HEK293 (cell line): ENCODE results near the gene CACNA1B.

Experiments used
- CTCF ChIA-PET: fragments of 350-600 bp; formaldehyde crosslinking; extraction: SDS; loops from one replicate; lab custom pipeline; 2021; ENCODE audit warnings: antibody characterized with exemption; lab: Yijun Ruan, JAX
- POLR2A ChIA-PET: fragments of 300-600 bp; formaldehyde crosslinking; extraction: SDS; loops from one replicate; lab custom pipeline; 2020; ENCODE audit warnings: antibody characterized with exemption, inconsistent platforms; lab: Yijun Ruan, JAX
- H3K27ac ChIP-seq: fragments of 200-500 bp; sonication (Bioruptor generic); 2 replicates; pipeline ENCODE4 v1.5.1; 2014; ENCODE audit warnings: low read depth, low read length, control low read depth, inconsistent platforms; ENCODE audit errors: extremely low read depth
- H3K36me3 ChIP-seq, 2 experiments: fragments of 200-500 bp in 1 of 2; sonication (Bioruptor generic) in 1 of 2; 1 replicate in 1 of 2; 2 replicates in 1 of 2; pipeline ENCODE4 v1.5.1; 2014 to 2017; ENCODE audit warnings: inconsistent platforms in 2 of 2, low read length in 2 of 2; ENCODE audit not compliant: control insufficient read depth in 2 of 2, insufficient read depth in 1 of 2
- H3K4me1 ChIP-seq: fragments of 200-500 bp; sonication (Bioruptor generic); 2 replicates; pipeline ENCODE4 v1.5.1; 2014; ENCODE audit warnings: mild to moderate bottlenecking, low read length, inconsistent platforms; ENCODE audit not compliant: control insufficient read depth, insufficient read depth
- H3K4me3 ChIP-seq: 2 replicates; pipeline ENCODE4 v1.5.1; 2011; ENCODE audit warnings: low read depth, mild to moderate bottlenecking, control low read depth, low read length, moderate library complexity
- H3K9me3 ChIP-seq: fragments of 200-500 bp; sonication (Bioruptor generic); 2 replicates; pipeline ENCODE4 v1.5.1; 2014; ENCODE audit warnings: low read depth, low read length, inconsistent platforms; ENCODE audit not compliant: control insufficient read depth, insufficient read depth
- GLIS1 ChIP-seq: fragments of 450-650 bp; formaldehyde crosslinking; IDR thresholded peaks from 2 replicates; pipeline ENCODE4 v1.5.1; 2016; ENCODE audit warnings: missing biosample characterization, missing genetic modification characterization
- OSR2 ChIP-seq: fragments of 450-650 bp; formaldehyde crosslinking; IDR thresholded peaks from 2 replicates; pipeline ENCODE4 v1.5.1; 2016; ENCODE audit warnings: missing biosample characterization, missing genetic modification characterization
- RBAK ChIP-seq: fragments of 450-650 bp; formaldehyde crosslinking; IDR thresholded peaks from 2 replicates; pipeline ENCODE4 v1.5.1; 2016; ENCODE audit warnings: missing biosample characterization, missing genetic modification characterization
- TRIM28 ChIP-seq: IDR thresholded peaks from 2 replicates; pipeline ENCODE4 v1.6.1; 2011; ENCODE audit warnings: low read length, control low read depth, borderline replicate concordance
- ZBTB20 ChIP-seq: fragments of 450-650 bp; formaldehyde crosslinking; IDR thresholded peaks from 2 replicates; pipeline ENCODE4 v1.5.1; 2016; ENCODE audit warnings: missing biosample characterization, missing genetic modification characterization
- ZIC2 ChIP-seq: fragments of 450-650 bp; formaldehyde crosslinking; IDR thresholded peaks from 2 replicates; pipeline ENCODE4 v1.5.1; 2016; ENCODE audit warnings: missing biosample characterization, missing genetic modification characterization
- ZNF140 ChIP-seq: fragments of 450-650 bp; formaldehyde crosslinking; IDR thresholded peaks from 2 replicates; pipeline ENCODE4 v1.5.1; 2016; ENCODE audit warnings: missing biosample characterization, missing genetic modification characterization
- ZNF239 ChIP-seq: fragments of 450-650 bp; formaldehyde crosslinking; IDR thresholded peaks from 2 replicates; pipeline ENCODE4 v1.5.1; 2016; ENCODE audit warnings: missing biosample characterization, missing genetic modification characterization
- ZNF24 ChIP-seq: fragments of 450-650 bp; formaldehyde crosslinking; IDR thresholded peaks from 2 replicates; pipeline ENCODE4 v1.5.1; 2016; ENCODE audit warnings: missing biosample characterization, missing genetic modification characterization
- ZNF394 ChIP-seq: fragments of 450-650 bp; formaldehyde crosslinking; IDR thresholded peaks from 2 replicates; pipeline ENCODE4 v1.5.1; 2016; ENCODE audit warnings: missing biosample characterization, missing genetic modification characterization, mild to moderate bottlenecking, moderate library complexity, borderline replicate concordance
- ZNF416 ChIP-seq: fragments of 450-650 bp; formaldehyde crosslinking; IDR thresholded peaks from 2 replicates; pipeline ENCODE4 v1.5.1; 2016; ENCODE audit warnings: missing biosample characterization, missing genetic modification characterization
- ZNF501 ChIP-seq: fragments of 450-650 bp; formaldehyde crosslinking; IDR thresholded peaks from 2 replicates; pipeline ENCODE4 v1.5.1; 2016; ENCODE audit warnings: missing biosample characterization, missing genetic modification characterization
- ZNF510 ChIP-seq: fragments of 450-650 bp; formaldehyde crosslinking; IDR thresholded peaks from 2 replicates; pipeline ENCODE4 v1.5.1; 2018; ENCODE audit warnings: mild to moderate bottlenecking, missing genetic modification characterization, missing biosample characterization; ENCODE audit not compliant: insufficient replicate concordance
- ZNF521 ChIP-seq: fragments of 450-650 bp; formaldehyde crosslinking; IDR thresholded peaks from 2 replicates; pipeline ENCODE4 v1.5.1; 2017; ENCODE audit warnings: missing biosample characterization, mild to moderate bottlenecking, missing genetic modification characterization
- ZNF544 ChIP-seq: fragments of 450-650 bp; formaldehyde crosslinking; IDR thresholded peaks from 2 replicates; pipeline ENCODE4 v1.5.0; 2017; ENCODE audit warnings: missing biosample characterization, missing genetic modification characterization
- ZNF561 ChIP-seq: fragments of 450-650 bp; IDR thresholded peaks from 2 replicates; pipeline ENCODE4 v1.5.1; 2018; ENCODE audit warnings: missing biosample characterization, missing genetic modification characterization, borderline replicate concordance
- ZNF776 ChIP-seq: fragments of 450-650 bp; formaldehyde crosslinking; IDR thresholded peaks from 2 replicates; pipeline ENCODE4 v1.5.0; 2017; ENCODE audit warnings: missing biosample characterization, missing genetic modification characterization, borderline replicate concordance
- TF ChIP-seq, protein P1 (sequence below): fragments of 450-650 bp; formaldehyde crosslinking; IDR thresholded peaks from 2 replicates; pipeline ENCODE4 v1.5.1; 2017; ENCODE audit warnings: missing biosample characterization, missing genetic modification characterization
- TF ChIP-seq, protein P2 (sequence below): fragments of 450-650 bp; formaldehyde crosslinking; IDR thresholded peaks from 2 replicates; pipeline ENCODE4 v1.5.1; 2016; ENCODE audit warnings: missing biosample characterization, missing genetic modification characterization
- TF ChIP-seq, protein P3 (sequence below): fragments of 450-650 bp; formaldehyde crosslinking; IDR thresholded peaks from 2 replicates; pipeline ENCODE4 v1.5.1; 2016; ENCODE audit warnings: missing biosample characterization, missing genetic modification characterization
- TF ChIP-seq, protein P4 (sequence below): fragments of 450-650 bp; formaldehyde crosslinking; IDR thresholded peaks from 2 replicates; pipeline ENCODE4 v1.5.1; 2017; ENCODE audit warnings: missing biosample characterization, missing genetic modification characterization
- TF ChIP-seq, protein P5 (sequence below): fragments of 450-650 bp; formaldehyde crosslinking; IDR thresholded peaks from 2 replicates; pipeline ENCODE4 v1.5.1; 2016; ENCODE audit warnings: missing biosample characterization, missing genetic modification characterization
- TF ChIP-seq, protein P6 (sequence below): fragments of 450-650 bp; formaldehyde crosslinking; IDR thresholded peaks from 2 replicates; pipeline ENCODE4 v1.5.1; 2016; ENCODE audit warnings: missing biosample characterization, missing genetic modification characterization
- TF ChIP-seq, protein P7 (sequence below): fragments of 450-650 bp; formaldehyde crosslinking; IDR thresholded peaks from 2 replicates; pipeline ENCODE4 v1.5.1; 2016; ENCODE audit warnings: missing biosample characterization, missing genetic modification characterization, low read depth
- TF ChIP-seq, protein P8 (sequence below): fragments of 450-650 bp; formaldehyde crosslinking; IDR thresholded peaks from 2 replicates; pipeline ENCODE4 v1.5.1; 2017; ENCODE audit warnings: missing biosample characterization, missing genetic modification characterization

CACNA1B gene

DNA sequence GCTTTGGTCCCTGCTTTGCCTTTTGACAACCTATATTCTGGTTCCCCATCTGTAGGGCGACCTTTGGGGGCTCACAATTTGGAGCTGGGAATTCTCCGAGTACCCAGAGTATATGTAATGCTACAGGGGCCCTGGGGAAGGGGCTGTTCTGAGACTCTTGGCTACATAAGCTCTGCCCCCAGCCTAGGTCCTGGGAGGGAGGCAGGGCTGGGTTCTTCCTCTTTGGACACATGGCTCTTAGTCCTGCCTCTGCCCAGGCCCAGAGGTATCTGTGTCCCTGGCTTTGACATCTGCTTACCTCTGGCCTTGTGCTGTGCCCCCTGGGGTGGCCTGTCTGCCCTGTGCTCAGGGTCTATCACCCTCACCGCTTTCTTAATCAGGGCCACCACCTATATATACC, 181.6 kb downstream of the CACNA1B start:
- POLR2A ChIA-PET, result no interaction called here

DNA sequence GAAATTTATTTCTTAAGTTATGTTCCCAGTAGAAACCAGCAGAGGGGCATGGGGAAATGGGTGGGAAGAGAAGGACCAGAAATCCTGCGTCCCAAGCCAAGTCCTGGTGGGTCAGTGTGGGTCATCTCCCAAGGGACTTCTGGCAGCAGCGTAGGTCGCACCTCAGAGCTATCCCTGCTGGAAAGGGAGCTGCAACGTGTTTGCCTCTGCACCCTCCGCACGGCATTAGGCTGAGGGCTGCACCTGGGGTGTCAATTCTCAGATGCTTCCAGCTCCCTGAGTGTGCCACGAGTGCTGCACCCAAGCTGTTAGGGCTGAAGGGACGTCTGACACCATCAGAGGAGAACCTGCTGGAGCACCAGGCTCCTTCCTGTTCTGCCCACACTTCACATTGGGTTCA, 182.8 kb downstream of the CACNA1B start:
- ChIA-PET CTCF (no interaction called here), POLR2A (no interaction called here)
- Histone ChIP-seq H3K27ac (no peak overlapping the region), H3K4me3 (no peak overlapping the region), H3K9me3 (no peaks in the 10 kb centered on the region)
- no peak for TF ChIP-seq ZNF544 (tag by site-specific recombination)
- no peak for TF ChIP-seq ZIC2
- TF ChIP-seq, protein P1, sequence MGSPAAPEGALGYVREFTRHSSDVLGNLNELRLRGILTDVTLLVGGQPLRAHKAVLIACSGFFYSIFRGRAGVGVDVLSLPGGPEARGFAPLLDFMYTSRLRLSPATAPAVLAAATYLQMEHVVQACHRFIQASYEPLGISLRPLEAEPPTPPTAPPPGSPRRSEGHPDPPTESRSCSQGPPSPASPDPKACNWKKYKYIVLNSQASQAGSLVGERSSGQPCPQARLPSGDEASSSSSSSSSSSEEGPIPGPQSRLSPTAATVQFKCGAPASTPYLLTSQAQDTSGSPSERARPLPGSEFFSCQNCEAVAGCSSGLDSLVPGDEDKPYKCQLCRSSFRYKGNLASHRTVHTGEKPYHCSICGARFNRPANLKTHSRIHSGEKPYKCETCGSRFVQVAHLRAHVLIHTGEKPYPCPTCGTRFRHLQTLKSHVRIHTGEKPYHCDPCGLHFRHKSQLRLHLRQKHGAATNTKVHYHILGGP (tag by site-specific recombination), result no peak
- TF ChIP-seq ZNF776 (tag by site-specific recombination), result no peak
- no peak for TF ChIP-seq ZNF239 (tag by site-specific recombination)
- TF ChIP-seq ZNF561 (tag by site-specific recombination), result no peak
- no peak for TF ChIP-seq GLIS1
- TF ChIP-seq, protein P2, sequence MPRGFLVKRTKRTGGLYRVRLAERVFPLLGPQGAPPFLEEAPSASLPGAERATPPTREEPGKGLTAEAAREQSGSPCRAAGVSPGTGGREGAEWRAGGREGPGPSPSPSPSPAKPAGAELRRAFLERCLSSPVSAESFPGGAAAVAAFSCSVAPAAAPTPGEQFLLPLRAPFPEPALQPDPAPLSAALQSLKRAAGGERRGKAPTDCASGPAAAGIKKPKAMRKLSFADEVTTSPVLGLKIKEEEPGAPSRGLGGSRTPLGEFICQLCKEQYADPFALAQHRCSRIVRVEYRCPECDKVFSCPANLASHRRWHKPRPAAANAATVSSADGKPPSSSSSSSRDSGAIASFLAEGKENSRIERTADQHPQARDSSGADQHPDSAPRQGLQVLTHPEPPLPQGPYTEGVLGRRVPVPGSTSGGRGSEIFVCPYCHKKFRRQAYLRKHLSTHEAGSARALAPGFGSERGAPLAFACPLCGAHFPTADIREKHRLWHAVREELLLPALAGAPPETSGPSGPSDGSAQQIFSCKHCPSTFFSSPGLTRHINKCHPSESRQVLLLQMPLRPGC (tag by site-specific recombination), result no peak
- TF ChIP-seq ZNF24, result no peak
- TF ChIP-seq RBAK (tag by site-specific recombination), result no peak
- TF ChIP-seq, all 188 proteins: peak for 0
- no peaks in the 10 kb centered on the region for H3K4me1 ChIP-seq
- H3K36me3 ChIP-seq, result no peaks in the 10 kb centered on the region

More for the DNA sequence above, 181.6 kb downstream of the CACNA1B start:
- TF ChIP-seq ZNF416 (tag by site-specific recombination) (no peak), ZNF140 (tag by site-specific recombination) (no peak), OSR2 (tag by site-specific recombination) (no peak), ZNF394 (no peak), ZNF521 (tag by site-specific recombination) (no peak), TRIM28 (no peak), ZBTB20 (tag by site-specific recombination) (no peak), ZNF501 (tag by site-specific recombination) (no peak), ZNF510 (no peak)
- TF ChIP-seq, protein P3, sequence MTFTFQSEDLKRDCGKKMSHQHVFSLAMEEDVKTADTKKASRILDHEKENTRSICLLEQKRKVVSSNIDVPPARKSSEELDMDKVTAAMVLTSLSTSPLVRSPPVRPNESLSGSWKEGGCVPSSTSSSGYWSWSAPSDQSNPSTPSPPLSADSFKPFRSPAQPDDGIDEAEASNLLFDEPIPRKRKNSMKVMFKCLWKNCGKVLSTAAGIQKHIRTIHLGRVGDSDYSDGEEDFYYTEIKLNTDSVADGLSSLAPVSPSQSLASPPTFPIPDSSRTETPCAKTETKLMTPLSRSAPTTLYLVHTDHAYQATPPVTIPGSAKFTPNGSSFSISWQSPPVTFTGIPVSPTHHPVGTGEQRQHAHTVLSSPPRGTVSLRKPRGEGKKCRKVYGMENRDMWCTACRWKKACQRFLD (tag by site-specific recombination), result no peak
- TF ChIP-seq, protein P4, sequence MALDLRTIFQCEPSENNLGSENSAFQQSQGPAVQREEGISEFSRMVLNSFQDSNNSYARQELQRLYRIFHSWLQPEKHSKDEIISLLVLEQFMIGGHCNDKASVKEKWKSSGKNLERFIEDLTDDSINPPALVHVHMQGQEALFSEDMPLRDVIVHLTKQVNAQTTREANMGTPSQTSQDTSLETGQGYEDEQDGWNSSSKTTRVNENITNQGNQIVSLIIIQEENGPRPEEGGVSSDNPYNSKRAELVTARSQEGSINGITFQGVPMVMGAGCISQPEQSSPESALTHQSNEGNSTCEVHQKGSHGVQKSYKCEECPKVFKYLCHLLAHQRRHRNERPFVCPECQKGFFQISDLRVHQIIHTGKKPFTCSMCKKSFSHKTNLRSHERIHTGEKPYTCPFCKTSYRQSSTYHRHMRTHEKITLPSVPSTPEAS, result no peak
- TF ChIP-seq, protein P5, sequence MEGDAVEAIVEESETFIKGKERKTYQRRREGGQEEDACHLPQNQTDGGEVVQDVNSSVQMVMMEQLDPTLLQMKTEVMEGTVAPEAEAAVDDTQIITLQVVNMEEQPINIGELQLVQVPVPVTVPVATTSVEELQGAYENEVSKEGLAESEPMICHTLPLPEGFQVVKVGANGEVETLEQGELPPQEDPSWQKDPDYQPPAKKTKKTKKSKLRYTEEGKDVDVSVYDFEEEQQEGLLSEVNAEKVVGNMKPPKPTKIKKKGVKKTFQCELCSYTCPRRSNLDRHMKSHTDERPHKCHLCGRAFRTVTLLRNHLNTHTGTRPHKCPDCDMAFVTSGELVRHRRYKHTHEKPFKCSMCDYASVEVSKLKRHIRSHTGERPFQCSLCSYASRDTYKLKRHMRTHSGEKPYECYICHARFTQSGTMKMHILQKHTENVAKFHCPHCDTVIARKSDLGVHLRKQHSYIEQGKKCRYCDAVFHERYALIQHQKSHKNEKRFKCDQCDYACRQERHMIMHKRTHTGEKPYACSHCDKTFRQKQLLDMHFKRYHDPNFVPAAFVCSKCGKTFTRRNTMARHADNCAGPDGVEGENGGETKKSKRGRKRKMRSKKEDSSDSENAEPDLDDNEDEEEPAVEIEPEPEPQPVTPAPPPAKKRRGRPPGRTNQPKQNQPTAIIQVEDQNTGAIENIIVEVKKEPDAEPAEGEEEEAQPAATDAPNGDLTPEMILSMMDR (tag by site-specific recombination), result no peak
- TF ChIP-seq, protein P6, sequence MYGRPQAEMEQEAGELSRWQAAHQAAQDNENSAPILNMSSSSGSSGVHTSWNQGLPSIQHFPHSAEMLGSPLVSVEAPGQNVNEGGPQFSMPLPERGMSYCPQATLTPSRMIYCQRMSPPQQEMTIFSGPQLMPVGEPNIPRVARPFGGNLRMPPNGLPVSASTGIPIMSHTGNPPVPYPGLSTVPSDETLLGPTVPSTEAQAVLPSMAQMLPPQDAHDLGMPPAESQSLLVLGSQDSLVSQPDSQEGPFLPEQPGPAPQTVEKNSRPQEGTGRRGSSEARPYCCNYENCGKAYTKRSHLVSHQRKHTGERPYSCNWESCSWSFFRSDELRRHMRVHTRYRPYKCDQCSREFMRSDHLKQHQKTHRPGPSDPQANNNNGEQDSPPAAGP (tag by site-specific recombination), result no peak
- TF ChIP-seq, protein P7, sequence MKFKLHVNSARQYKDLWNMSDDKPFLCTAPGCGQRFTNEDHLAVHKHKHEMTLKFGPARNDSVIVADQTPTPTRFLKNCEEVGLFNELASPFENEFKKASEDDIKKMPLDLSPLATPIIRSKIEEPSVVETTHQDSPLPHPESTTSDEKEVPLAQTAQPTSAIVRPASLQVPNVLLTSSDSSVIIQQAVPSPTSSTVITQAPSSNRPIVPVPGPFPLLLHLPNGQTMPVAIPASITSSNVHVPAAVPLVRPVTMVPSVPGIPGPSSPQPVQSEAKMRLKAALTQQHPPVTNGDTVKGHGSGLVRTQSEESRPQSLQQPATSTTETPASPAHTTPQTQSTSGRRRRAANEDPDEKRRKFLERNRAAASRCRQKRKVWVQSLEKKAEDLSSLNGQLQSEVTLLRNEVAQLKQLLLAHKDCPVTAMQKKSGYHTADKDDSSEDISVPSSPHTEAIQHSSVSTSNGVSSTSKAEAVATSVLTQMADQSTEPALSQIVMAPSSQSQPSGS (tag by site-specific recombination), result no peak
- TF ChIP-seq, protein P8, sequence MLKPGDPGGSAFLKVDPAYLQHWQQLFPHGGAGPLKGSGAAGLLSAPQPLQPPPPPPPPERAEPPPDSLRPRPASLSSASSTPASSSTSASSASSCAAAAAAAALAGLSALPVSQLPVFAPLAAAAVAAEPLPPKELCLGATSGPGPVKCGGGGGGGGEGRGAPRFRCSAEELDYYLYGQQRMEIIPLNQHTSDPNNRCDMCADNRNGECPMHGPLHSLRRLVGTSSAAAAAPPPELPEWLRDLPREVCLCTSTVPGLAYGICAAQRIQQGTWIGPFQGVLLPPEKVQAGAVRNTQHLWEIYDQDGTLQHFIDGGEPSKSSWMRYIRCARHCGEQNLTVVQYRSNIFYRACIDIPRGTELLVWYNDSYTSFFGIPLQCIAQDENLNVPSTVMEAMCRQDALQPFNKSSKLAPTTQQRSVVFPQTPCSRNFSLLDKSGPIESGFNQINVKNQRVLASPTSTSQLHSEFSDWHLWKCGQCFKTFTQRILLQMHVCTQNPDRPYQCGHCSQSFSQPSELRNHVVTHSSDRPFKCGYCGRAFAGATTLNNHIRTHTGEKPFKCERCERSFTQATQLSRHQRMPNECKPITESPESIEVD (tag by site-specific recombination), result no peak
- Histone ChIP-seq H3K4me3 (no peak overlapping the region), H3K9me3 (no peaks in the 10 kb centered on the region), H3K4me1 (no peaks in the 10 kb centered on the region), H3K36me3 (no peaks in the 10 kb centered on the region), H3K27ac (no peak overlapping the region)
- CTCF ChIA-PET, result interaction anchor here (0.7 kb wide), 1 partner anchor 177 kb away, joined by 3 read pairs; no protein-coding TSS in a partner anchor
